HepG2 (cell line): ENCODE measurements around the gene EVI5. TPM values are rescaled to one million over a fixed set of nuclear protein-coding genes. Genes with fewer than 3 reads are reported as not detected.

Experiments
- FOXO1 ChIP-seq: sonication (generic); formaldehyde crosslinking; IDR thresholded peaks from 2 replicates; pipeline ENCODE4 v1.4.0; 2020; ENCODE audit warnings: missing genetic modification reagents
- HNRNPH1 ChIP-seq: fragments of 200-400 bp; formaldehyde crosslinking; optimal IDR thresholded peaks from 2 replicates; pipeline ENCODE3; 2017; ENCODE audit warnings: mild to moderate bottlenecking, low read depth, low read length
- IKZF1 ChIP-seq: fragments of 450-650 bp; IDR thresholded peaks from 2 replicates; pipeline ENCODE4 v1.7.1; 2016
- KDM2A ChIP-seq: sonication (generic); formaldehyde crosslinking; IDR thresholded peaks from 2 replicates; pipeline ENCODE4 v1.4.0; 2020; ENCODE audit warnings: low read depth, missing genetic modification reagents, borderline replicate concordance
- KLF11 ChIP-seq: IDR thresholded peaks from 2 replicates; pipeline ENCODE4 v1.6.1; 2016; ENCODE audit warnings: missing compliant biosample characterization
- MATR3 ChIP-seq: sonication (generic); formaldehyde crosslinking; IDR thresholded peaks from 2 replicates; pipeline ENCODE4 v1.4.0; 2020; ENCODE audit warnings: missing genetic modification reagents
- NBN ChIP-seq: fragments of 450-650 bp; conservative IDR thresholded peaks from 2 replicates; pipeline ENCODE4 v1.6.1; 2017
- NR2F1 ChIP-seq, 2 experiments: fragments of 450-650 bp in 1 of 2; formaldehyde crosslinking in 1 of 2; IDR thresholded peaks; 2 replicates each; pipeline versions ENCODE4 v1.5.0 to v1.6.1; 2016 to 2020; ENCODE audit warnings: mild to moderate bottlenecking in 1 of 2, missing compliant biosample characterization in 1 of 2, missing genetic modification reagents in 1 of 2, moderate library complexity in 1 of 2
- RARG ChIP-seq: sonication (generic); formaldehyde crosslinking; IDR thresholded peaks from 2 replicates; pipeline ENCODE4 v1.4.0; 2020; ENCODE audit warnings: low read depth, mild to moderate bottlenecking, missing genetic modification reagents
- RERE ChIP-seq: IDR thresholded peaks from 2 replicates; pipeline ENCODE4 v1.6.1; 2016; ENCODE audit warnings: low read depth, missing genetic modification reagents, missing compliant biosample characterization
- ZFP90 ChIP-seq: sonication (generic); formaldehyde crosslinking; IDR thresholded peaks from 2 replicates; pipeline ENCODE4 v1.8.0; 2022; ENCODE audit warnings: missing genetic modification reagents, mild to moderate bottlenecking, inconsistent platforms, borderline replicate concordance
- ZFP91 ChIP-seq: sonication (generic); formaldehyde crosslinking; IDR thresholded peaks from 2 replicates; pipeline ENCODE4 v1.9.0; 2022; ENCODE audit warnings: missing genetic modification reagents, mild to moderate bottlenecking, borderline replicate concordance
- ZNF460 ChIP-seq: sonication (generic); formaldehyde crosslinking; IDR thresholded peaks from 2 replicates; pipeline ENCODE4 v1.5.1; 2020; ENCODE audit warnings: missing genetic modification reagents, mild to moderate bottlenecking, borderline replicate concordance
- ZNF709 ChIP-seq: sonication (generic); formaldehyde crosslinking; IDR thresholded peaks from 2 replicates; pipeline ENCODE4 v1.5.0; 2020; ENCODE audit warnings: mild to moderate bottlenecking, missing genetic modification reagents
- ZNF776 ChIP-seq: sonication (generic); formaldehyde crosslinking; IDR thresholded peaks from 2 replicates; pipeline ENCODE4 v1.4.0; 2020; ENCODE audit warnings: mild to moderate bottlenecking, missing genetic modification reagents
- ZNF777 ChIP-seq: sonication (generic); formaldehyde crosslinking; IDR thresholded peaks from 2 replicates; pipeline ENCODE4 v1.4.0; 2020; ENCODE audit warnings: missing genetic modification reagents
- polyA plus RNA-seq, 8 experiments: library from polyadenylated mRNA; depleted of rRNA in 3 of 8; stranded (reverse) in 7 of 8; unstranded in 1 of 8; fragments of >200 nt; fragmentation: Illumina TruSeq in 4 of 8; extraction: Trizol in 4 of 8; gene quantifications; 2 replicates each; pipeline versions ENCODE4 v1.2.1 to v1.2.3, GENCODE V29; 2011 to 2016; ENCODE audit warnings: low read depth in 4 of 8, missing spikeins in 1 of 8, mixed read lengths in 1 of 8; ENCODE audit not compliant: insufficient read depth in 1 of 8
- total RNA-seq, 5 experiments: library from RNA; depleted of rRNA; stranded (reverse); fragments of >200 nt; fragmentation: Illumina TruSeq; extraction: Trizol; gene quantifications; 2 replicates each; pipeline ENCODE4 v1.2.3, GENCODE V29; 2016; ENCODE audit warnings: low read depth in 1 of 5
- TF ChIP-seq, protein P1 (sequence below): sonication (generic); formaldehyde crosslinking; IDR thresholded peaks from 2 replicates; pipeline ENCODE4 v1.4.0; 2020; ENCODE audit warnings: mild to moderate bottlenecking, missing genetic modification reagents
- TF ChIP-seq, protein P2 (sequence below): sonication (generic); formaldehyde crosslinking; IDR thresholded peaks from 2 replicates; pipeline ENCODE4 v1.4.0; 2020; ENCODE audit warnings: missing genetic modification reagents

Gene EVI5
- total and polyA plus RNA-seq, 2 of the 13 experiments (the other 11 are each of a cell fraction or from before 2014, with no cell fraction given): 4.0 to 12.6 TPM

DNA sequence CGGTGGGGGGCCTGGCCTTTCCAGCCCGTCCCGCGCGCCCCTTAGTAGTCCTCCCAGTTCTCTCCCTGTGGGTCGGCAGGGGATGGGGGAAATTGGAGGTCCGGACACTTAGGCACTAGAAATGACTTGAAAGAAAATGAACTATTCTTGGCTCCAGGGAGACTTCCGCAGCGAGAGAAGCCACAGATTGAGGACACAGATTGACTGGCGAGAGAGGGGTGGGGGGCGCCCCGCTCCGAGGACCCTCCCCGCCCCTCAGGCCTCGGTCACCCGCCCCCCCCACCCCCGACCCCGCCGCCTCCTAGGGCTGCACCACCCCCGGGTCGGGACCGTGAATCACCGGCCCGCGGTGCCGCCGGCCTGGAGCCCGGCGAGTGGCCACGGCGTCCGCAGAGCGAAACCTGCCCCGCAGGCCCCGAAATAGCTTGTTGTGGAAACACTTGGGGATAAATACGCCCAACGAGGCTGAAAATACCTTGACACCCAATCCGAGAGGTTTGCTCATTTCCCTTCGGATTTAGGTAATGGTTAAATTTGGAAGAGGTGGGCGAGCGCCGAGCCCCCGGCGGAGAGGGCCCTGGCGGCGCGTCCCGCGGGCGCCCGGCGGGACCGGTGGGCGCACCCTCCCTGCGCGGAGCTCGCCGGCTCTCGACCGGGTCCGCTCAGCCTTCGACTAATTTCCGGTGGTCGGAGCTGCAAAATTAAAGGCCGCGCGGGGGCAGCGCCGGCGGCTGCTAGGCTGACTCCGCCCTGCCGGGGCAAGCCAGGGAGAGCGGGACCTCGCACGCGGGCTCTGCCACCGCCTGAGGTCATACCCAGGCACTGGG, 298.4 kb downstream of the EVI5 start, which contains the start of gene GFI1 (continued):
- no peak; the same call in 1 of the 2 replicates for TF ChIP-seq ZFP91 (CRISPR knock-in tag)
- peak; percentile 79; the same call in 1 of the 2 replicates for TF ChIP-seq KDM2A (CRISPR knock-in tag)
- TF ChIP-seq, protein P1, sequence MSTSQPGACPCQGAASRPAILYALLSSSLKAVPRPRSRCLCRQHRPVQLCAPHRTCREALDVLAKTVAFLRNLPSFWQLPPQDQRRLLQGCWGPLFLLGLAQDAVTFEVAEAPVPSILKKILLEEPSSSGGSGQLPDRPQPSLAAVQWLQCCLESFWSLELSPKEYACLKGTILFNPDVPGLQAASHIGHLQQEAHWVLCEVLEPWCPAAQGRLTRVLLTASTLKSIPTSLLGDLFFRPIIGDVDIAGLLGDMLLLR: 0 out of 2 replicates have a peak, but pooled peaks have one; percentile 26
- no peak for TF ChIP-seq IKZF1
- TF ChIP-seq ZNF709 (CRISPR knock-in tag): no peak
- TF ChIP-seq ZFP90 (CRISPR knock-in tag): no peak
- no peak for TF ChIP-seq RERE (CRISPR knock-in tag)
- TF ChIP-seq HNRNPH1: no peak
- TF ChIP-seq NR2F1 (CRISPR knock-in tag; IDR thresholded peaks at IDR 0.05): no peak
- TF ChIP-seq KLF11 (CRISPR knock-in tag): no peak
- no peak for TF ChIP-seq RARG
- TF ChIP-seq MATR3: no peak
- TF ChIP-seq ZNF460 (CRISPR knock-in tag): no peak
- TF ChIP-seq ZNF776: no peak
- TF ChIP-seq, protein P2, sequence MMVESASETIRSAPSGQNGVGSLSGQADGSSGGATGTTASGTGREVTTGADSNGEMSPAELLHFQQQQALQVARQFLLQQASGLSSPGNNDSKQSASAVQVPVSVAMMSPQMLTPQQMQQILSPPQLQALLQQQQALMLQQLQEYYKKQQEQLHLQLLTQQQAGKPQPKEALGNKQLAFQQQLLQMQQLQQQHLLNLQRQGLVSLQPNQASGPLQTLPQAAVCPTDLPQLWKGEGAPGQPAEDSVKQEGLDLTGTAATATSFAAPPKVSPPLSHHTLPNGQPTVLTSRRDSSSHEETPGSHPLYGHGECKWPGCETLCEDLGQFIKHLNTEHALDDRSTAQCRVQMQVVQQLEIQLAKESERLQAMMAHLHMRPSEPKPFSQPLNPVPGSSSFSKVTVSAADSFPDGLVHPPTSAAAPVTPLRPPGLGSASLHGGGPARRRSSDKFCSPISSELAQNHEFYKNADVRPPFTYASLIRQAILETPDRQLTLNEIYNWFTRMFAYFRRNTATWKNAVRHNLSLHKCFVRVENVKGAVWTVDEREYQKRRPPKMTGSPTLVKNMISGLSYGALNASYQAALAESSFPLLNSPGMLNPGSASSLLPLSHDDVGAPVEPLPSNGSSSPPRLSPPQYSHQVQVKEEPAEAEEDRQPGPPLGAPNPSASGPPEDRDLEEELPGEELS (CRISPR knock-in tag): no peak
- peak; percentile 71; the same call in 1 of the 2 replicates for TF ChIP-seq ZNF777 (CRISPR knock-in tag)
- TF ChIP-seq FOXO1 (CRISPR knock-in tag): 0 out of 2 replicates have a peak, but pooled peaks have one; percentile 31
- no peak for TF ChIP-seq NBN
